Measurements from ENCODE around the gene CTSL. TPM values are rescaled to one million over a fixed set of nuclear protein-coding genes. Genes with fewer than 3 reads are reported as not detected.

CTSL gene
- polyA plus RNA-seq, 2 of the 4 experiments (the other 2 are of a cell fraction), result 725 to 902 TPM

DNA sequence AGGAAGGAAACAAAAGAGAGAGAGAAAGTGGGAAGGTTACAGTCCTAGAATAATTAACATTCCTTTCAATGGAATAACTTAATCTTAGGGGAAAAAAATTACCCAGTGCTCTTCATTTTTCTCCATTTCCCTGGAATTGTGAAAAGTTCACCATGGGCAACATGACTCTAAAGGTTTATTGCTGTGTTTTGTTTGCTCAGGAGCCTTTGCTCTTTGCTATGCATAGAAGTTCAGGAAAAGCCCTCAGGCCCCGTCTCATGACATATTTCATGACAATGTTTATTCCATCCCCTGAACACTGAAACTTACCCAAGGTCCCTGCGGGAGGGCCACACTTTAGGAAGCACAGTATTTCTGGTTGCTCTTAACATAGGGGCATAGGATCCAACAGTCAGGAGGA lies 9.8 kb upstream of the CTSL start:
- Histone ChIP-seq H3K27ac (peak overlapping the region; percentile 91 to 95), H3K4me1 (peaks cover 54% of the 10 kb centered on the region), H3K4me3 (no peak overlapping the region), H3K9me3 (no peaks in the 10 kb centered on the region), H3K4me2 (peak overlapping the region; percentile 87)
- no peak for FAIRE-seq
- DNase-seq (ENCODE audit: low read depth in 1 of 2, low spot score in 1 of 2), result peak; percentile 5 to 67
- POLR2A ChIA-PET, result no interaction called here
- 42% methylated on average over 2 of the region's 2 CpGs for WGBS (ENCODE audit: missing lambda C conversion rate)
- CTCF ChIA-PET, result interaction anchor here (1.4 kb wide), 1 partner anchor 32 kb away, joined by 4 read pairs; no protein-coding TSS in a partner anchor
- peak in 1 of 2 experiments; percentile 5; a peak in 1 of 6 replicates for ATAC-seq
- TF ChIP-seq, protein P1, sequence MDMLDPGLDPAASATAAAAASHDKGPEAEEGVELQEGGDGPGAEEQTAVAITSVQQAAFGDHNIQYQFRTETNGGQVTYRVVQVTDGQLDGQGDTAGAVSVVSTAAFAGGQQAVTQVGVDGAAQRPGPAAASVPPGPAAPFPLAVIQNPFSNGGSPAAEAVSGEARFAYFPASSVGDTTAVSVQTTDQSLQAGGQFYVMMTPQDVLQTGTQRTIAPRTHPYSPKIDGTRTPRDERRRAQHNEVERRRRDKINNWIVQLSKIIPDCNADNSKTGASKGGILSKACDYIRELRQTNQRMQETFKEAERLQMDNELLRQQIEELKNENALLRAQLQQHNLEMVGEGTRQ (IDR thresholded peaks at IDR 0.05), result no peak
- TF ChIP-seq FOSL2 (IDR thresholded peaks at IDR 0.05), result no peak
- peak; percentile 44; the same call in 1 of the 2 replicates for TF ChIP-seq FOSL2 (CRISPR knock-in tag; IDR thresholded peaks at IDR 0.05)
- TF ChIP-seq KDM1A (IDR thresholded peaks at IDR 0.05; ENCODE audit: low read depth), result no peak

DNA sequence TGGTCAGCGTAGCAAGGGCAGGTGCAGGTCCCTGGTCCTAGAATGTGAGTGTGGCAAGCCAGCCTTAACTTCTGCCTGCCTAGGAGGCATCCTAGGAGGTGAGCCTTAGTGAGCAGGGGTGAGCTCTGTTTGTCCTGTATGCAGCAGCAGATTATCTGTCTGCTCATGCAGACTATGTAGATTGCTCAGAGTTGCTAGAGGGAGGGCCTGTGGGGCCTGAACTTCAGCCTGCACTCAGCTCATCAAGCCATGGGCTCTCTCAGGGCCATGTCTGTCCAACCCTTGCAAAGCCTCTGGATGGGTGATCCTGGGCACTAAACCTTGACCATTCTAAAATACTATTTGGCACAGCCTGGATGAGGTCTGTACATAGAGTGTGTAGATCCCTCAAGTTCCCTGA lies 8.5 kb upstream of the CTSL start:
- DNase-seq (ENCODE audit: low read depth in 1 of 2, low spot score in 1 of 2) (no peak), FAIRE-seq (no peak), ATAC-seq (no peak)
- TF ChIP-seq CEBPB (IDR thresholded peaks at IDR 0.05) (no peak), MAFK (IDR thresholded peaks at IDR 0.05; ENCODE audit: partially characterized antibody) (no peak), TFCP2L1 (CRISPR knock-in tag; IDR thresholded peaks at IDR 0.05) (no peak), ZNF302 (CRISPR knock-in tag; IDR thresholded peaks at IDR 0.05) (no peak), POLR2AphosphoS2 (conservative IDR thresholded peaks at IDR 0.05; ENCODE audit: low read length) (no peak), MYC (IDR thresholded peaks at IDR 0.05; ENCODE audit: borderline replicate concordance, low read length) (no peak), SMC3 (IDR thresholded peaks at IDR 0.05) (no peak), FOSB (CRISPR knock-in tag; IDR thresholded peaks at IDR 0.05) (no peak), FOXS1 (CRISPR knock-in tag; IDR thresholded peaks at IDR 0.05) (no peak)
- TF ChIP-seq, protein P1 (IDR thresholded peaks at IDR 0.05), result no peak
- no peak overlapping the region for H3K4me3 ChIP-seq
- ChIA-PET POLR2A (interaction anchor here (1.6 kb wide), 1 partner anchor 9 kb away, joined by 6 read pairs; the partner anchor contains the start of gene CTSL), CTCF (interaction anchor here (1.4 to 1.6 kb wide), 2 partner anchors 33 to 95 kb away, joined by 4 read pairs; no protein-coding TSS in a partner anchor)
- no peaks in the 10 kb centered on the region for H3K9me3 ChIP-seq
- no peak overlapping the region for H3K4me2 ChIP-seq
- peaks cover 41% of the 10 kb centered on the region for H3K4me1 ChIP-seq
- 94% methylated on average over 1 of the region's 1 CpG for WGBS (ENCODE audit: missing lambda C conversion rate)
- H3K27ac ChIP-seq, result peak overlapping the region; percentile 91 to 95

DNA sequence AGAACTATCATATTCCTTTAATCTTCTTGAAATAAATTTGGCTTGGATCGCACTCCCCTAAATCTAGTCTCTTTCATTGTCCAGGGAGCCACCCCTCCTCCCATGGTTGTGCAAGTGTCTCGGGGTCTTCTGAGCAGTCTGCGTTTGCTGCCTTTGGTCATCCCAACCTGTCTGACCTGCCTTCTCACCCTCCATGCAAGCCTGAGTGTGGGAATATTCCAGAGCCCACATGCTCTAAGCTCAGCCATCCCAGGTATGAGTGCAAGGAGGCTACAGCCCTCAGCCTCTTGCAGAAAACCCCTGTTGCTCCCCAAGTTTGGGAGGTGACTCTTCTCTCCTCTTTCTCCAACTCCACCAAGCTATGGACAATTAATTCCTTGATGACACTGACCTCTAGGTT lies 7.7 kb upstream of the CTSL start:
- WGBS (ENCODE audit: missing lambda C conversion rate), result 100% methylated on average over 3 of the region's 3 CpGs
- no peaks in the 10 kb centered on the region for H3K9me3 ChIP-seq
- peak overlapping the region; percentile 15 to 91; a peak in 4 of 6 replicates for H3K27ac ChIP-seq
- H3K4me2 ChIP-seq, result no peak overlapping the region
- FAIRE-seq (no peak), ATAC-seq (no peak), DNase-seq (ENCODE audit: low read depth in 1 of 2, low spot score in 1 of 2) (no peak)
- CTCF ChIA-PET, result interaction anchor here (1.6 kb wide), 1 partner anchor 94 kb away, joined by 4 read pairs; no protein-coding TSS in a partner anchor
- H3K4me1 ChIP-seq, result peaks cover 33% of the 10 kb centered on the region
- H3K4me3 ChIP-seq, result no peak overlapping the region
- POLR2A ChIA-PET, result interaction anchor here (1.6 kb wide), 1 partner anchor 8 kb away, joined by 6 read pairs; the partner anchor contains the start of gene CTSL
- TF ChIP-seq, protein P1 (IDR thresholded peaks at IDR 0.05), result no peak
- no peak for TF ChIP-seq SREBF2 (IDR thresholded peaks at IDR 0.05)
- TF ChIP-seq, protein P2, sequence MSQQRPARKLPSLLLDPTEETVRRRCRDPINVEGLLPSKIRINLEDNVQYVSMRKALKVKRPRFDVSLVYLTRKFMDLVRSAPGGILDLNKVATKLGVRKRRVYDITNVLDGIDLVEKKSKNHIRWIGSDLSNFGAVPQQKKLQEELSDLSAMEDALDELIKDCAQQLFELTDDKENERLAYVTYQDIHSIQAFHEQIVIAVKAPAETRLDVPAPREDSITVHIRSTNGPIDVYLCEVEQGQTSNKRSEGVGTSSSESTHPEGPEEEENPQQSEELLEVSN (IDR thresholded peaks at IDR 0.05; ENCODE audit: borderline replicate concordance, low read depth), result no peak
- no peak for TF ChIP-seq EHMT2 (IDR thresholded peaks at IDR 0.05; ENCODE audit: low read depth)
- TF ChIP-seq RAD21 (conservative IDR thresholded peaks at IDR 0.05 in 1 of 2, IDR thresholded peaks at IDR 0.05 in 1 of 2), result no peak
- no peak for TF ChIP-seq RNF2 (IDR thresholded peaks at IDR 0.05; ENCODE audit: borderline replicate concordance, low read depth)
- TF ChIP-seq, protein P3, sequence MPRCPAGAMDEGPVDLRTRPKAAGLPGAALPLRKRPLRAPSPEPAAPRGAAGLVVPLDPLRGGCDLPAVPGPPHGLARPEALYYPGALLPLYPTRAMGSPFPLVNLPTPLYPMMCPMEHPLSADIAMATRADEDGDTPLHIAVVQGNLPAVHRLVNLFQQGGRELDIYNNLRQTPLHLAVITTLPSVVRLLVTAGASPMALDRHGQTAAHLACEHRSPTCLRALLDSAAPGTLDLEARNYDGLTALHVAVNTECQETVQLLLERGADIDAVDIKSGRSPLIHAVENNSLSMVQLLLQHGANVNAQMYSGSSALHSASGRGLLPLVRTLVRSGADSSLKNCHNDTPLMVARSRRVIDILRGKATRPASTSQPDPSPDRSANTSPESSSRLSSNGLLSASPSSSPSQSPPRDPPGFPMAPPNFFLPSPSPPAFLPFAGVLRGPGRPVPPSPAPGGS (IDR thresholded peaks at IDR 0.05), result no peak
- TF ChIP-seq ZFP36 (IDR thresholded peaks at IDR 0.05; ENCODE audit: borderline replicate concordance, partially characterized antibody), result no peak
- no peak for TF ChIP-seq TP53 (CRISPR knock-in tag; IDR thresholded peaks at IDR 0.05)
- no peak for TF ChIP-seq FOSB (CRISPR knock-in tag; IDR thresholded peaks at IDR 0.05)
- TF ChIP-seq KDM1A (IDR thresholded peaks at IDR 0.05; ENCODE audit: low read depth), result no peak
- no peak for TF ChIP-seq MYC (IDR thresholded peaks at IDR 0.05; ENCODE audit: borderline replicate concordance, low read length)
- no peak for TF ChIP-seq HDAC2 (IDR thresholded peaks at IDR 0.05)
- TF ChIP-seq, protein P4, sequence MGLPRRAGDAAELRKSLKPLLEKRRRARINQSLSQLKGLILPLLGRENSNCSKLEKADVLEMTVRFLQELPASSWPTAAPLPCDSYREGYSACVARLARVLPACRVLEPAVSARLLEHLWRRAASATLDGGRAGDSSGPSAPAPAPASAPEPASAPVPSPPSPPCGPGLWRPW (IDR thresholded peaks at IDR 0.05), result no peak
- no peak for TF ChIP-seq ESRRA (IDR thresholded peaks at IDR 0.05; ENCODE audit: borderline replicate concordance, low read length)
- no peak for TF ChIP-seq HOXA7 (CRISPR knock-in tag; IDR thresholded peaks at IDR 0.05)
- no peak for TF ChIP-seq MAFK (IDR thresholded peaks at IDR 0.05; ENCODE audit: partially characterized antibody)
